Myometrial cell (primary cell): ENCODE results near the gene ZFP30. TPM values are rescaled to one million over a fixed set of nuclear protein-coding genes. Genes with fewer than 3 reads are reported as not detected.

ENCODE experiments used
- total RNA-seq: library from RNA; depleted of rRNA; stranded (reverse); fragments of >200 nt; gene quantifications from 2 replicates; pipeline ENCODE4 v1.2.3, GENCODE V29; 2015

Gene ZFP30
- total RNA-seq = 4.8 and 5.2 TPM in 2 replicates

GRCh38 chr19:37655301-37655688, at the start of gene ZFP30:
Gene ZFP30, minus strand, starts transcription at chr19:37655465. Its CDS starts 7,643 bp downstream, at chr19:37647822.

GRCh38 chr19:37594304-37594981, 60.8 kb downstream of the ZFP30 start, which contains the start of the genes ZNF540 and ZNF571:
Gene ZNF540, plus strand, starts transcription at chr19:37594876. Its CDS starts 3,572 bp downstream, at chr19:37598448.
Gene ZNF571, minus strand, starts transcription at chr19:37594792. Its CDS starts 8,116 bp downstream, at chr19:37586676.

Other genes starting within 250 kb of the ZFP30 start
- gene ZNF569, start 188.0 kb downstream of the ZFP30 start, total RNA-seq = 3.9 and 4.0 TPM in 2 replicates
- 1.4 and 9.6 TPM in 2 replicates for gene ZNF570, start 186.1 kb downstream of the ZFP30 start, total RNA-seq
- 0.58 and 1.1 TPM in 2 replicates for gene ZNF793, start 148.5 kb downstream of the ZFP30 start, total RNA-seq
- gene ZNF571, start 60.7 kb downstream of the ZFP30 start, total RNA-seq = 0.86 and 0.89 TPM in 2 replicates
- gene ZNF540, start 60.6 kb downstream of the ZFP30 start, total RNA-seq = 0.29 TPM in 1 of 2 replicates, not detected in the other
- gene ZNF607, start 64.3 kb upstream of the ZFP30 start, total RNA-seq = 1.7 and 3.4 TPM in 2 replicates
- 5.7 and 5.8 TPM in 2 replicates for gene ZNF573, start 124.1 kb upstream of the ZFP30 start, total RNA-seq